Gastrocnemius medialis (tissue), 4 donors: ENCODE measurements around the gene EAF2.

Source experiments
- CTCF ChIP-seq, 5 experiments: fragments of 450-650 bp in 3 of 5; fragments of 200-600 bp in 2 of 5; sonication (generic) in 2 of 5; IDR thresholded peaks in 4 of 5; conservative IDR thresholded peaks in 1 of 5; 1 replicate in 4 of 5; 2 replicates in 1 of 5; pipeline ENCODE4 v1.5.1; 2016 to 2019; ENCODE audit warnings: antibody characterized with exemption in 5 of 5, mild to moderate bottlenecking in 3 of 5, moderate library complexity in 3 of 5
- POLR2A ChIP-seq, 2 donors: fragments of 450-650 bp; IDR thresholded peaks; one replicate each; pipeline ENCODE4 v1.6.1; 2017; ENCODE audit warnings: antibody characterized with exemption in 2 of 2, mild to moderate bottlenecking in 2 of 2, moderate library complexity in 2 of 2

- no peak for TF ChIP-seq CTCF (IDR thresholded peaks at IDR 0.05 in 4 of 5, conservative IDR thresholded peaks at IDR 0.05 in 1 of 5)
- TF ChIP-seq POLR2A (IDR thresholded peaks at IDR 0.05): no peak
Measured at GRCh38 chr3:121918779-121919483, 83.9 kb downstream of the EAF2 start.
